Nephron progenitor cell (in vitro differentiated cells): ENCODE measurements around the gene CFAP251.

Source experiments
- DNase-seq: peaks from one replicate; pipeline ENCODE4 v3.0.0; 2021
- H3K27ac Mint-ChIP-seq: 2 replicates; pipeline ENCODE4 v1.8.0; 2021; ENCODE audit warnings: mild to moderate bottlenecking, moderate library complexity, mixed read lengths
- H3K27me3 Mint-ChIP-seq: 2 replicates; pipeline ENCODE4 v1.8.0; 2021; ENCODE audit warnings: mild to moderate bottlenecking, low read depth, mixed read lengths; ENCODE audit not compliant: poor library complexity
- H3K36me3 Mint-ChIP-seq: 2 replicates; pipeline ENCODE4 v1.8.0; 2021; ENCODE audit warnings: low read depth, mixed read lengths
- H3K4me1 Mint-ChIP-seq: 2 replicates; pipeline ENCODE4 v1.8.0; 2021; ENCODE audit warnings: mixed read lengths
- H3K4me3 Mint-ChIP-seq: 2 replicates; pipeline ENCODE4 v1.8.0; 2021; ENCODE audit warnings: mild to moderate bottlenecking, moderate library complexity, mixed read lengths
- H3K9me3 Mint-ChIP-seq: 2 replicates; pipeline ENCODE4 v1.8.0; 2021; ENCODE audit warnings: mild to moderate bottlenecking, moderate library complexity, mixed read lengths
- CTCF ChIP-seq: fragments of 200-600 bp; sonication (generic); IDR thresholded peaks from 2 replicates; pipeline ENCODE4 v1.5.0; 2021; ENCODE audit warnings: antibody characterized with exemption

Gene CFAP251

DNA sequence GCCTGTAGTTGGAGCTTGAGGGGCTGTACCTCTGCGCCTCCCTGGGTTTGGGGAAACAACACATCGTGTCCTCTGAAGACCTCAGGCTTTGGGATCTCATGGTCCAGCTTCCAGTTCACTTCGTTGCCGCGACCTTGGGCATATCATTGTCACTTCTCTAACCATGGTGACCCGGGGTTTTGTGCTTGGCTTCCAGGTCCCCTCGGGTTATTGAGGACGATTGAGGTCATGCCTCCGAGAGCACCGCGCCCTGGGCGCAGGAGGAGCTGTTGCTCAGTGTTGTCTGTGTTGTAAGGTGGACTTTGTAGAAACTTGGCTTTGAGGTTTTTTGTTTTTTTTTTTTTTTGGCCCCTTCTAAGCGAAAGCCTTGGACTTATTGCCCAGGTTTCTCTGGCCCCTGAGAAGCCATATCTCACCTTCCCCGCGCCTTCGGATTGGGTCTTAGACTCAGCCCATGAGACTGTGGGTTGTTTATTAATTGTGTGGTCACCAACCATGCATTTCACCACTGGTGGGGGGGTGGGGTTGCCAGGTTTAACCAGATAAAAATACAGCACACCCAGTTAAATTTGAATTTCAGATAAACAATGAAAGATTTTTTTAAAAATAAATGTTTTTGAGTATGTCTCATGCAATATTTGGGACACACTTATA is 105.9 kb downstream of the CFAP251 start:
- Mint-ChIP-seq H3K4me3 (peak overlapping the region; percentile 70), H3K9me3 (peaks cover 16% of the 10 kb centered on the region)

GRCh38 chr12:122026706-122027333 is 108.4 kb downstream of the CFAP251 start:
- H3K27ac Mint-ChIP-seq, result no peak overlapping the region
- TF ChIP-seq CTCF, result no peak
- no peak overlapping the region for H3K4me3 Mint-ChIP-seq
- H3K27me3 Mint-ChIP-seq, result peaks cover under 1% of the 10 kb centered on the region
- H3K36me3 Mint-ChIP-seq, result peaks cover 14% of the 10 kb centered on the region
- no peaks in the 10 kb centered on the region for H3K9me3 Mint-ChIP-seq
- DNase-seq, result no peak
- peaks cover 58% of the 10 kb centered on the region for H3K4me1 Mint-ChIP-seq

More for the DNA sequence above, 105.9 kb downstream of the CFAP251 start:
- peaks cover 11% of the 10 kb centered on the region for H3K27me3 Mint-ChIP-seq
- H3K36me3 Mint-ChIP-seq, result peaks cover 18% of the 10 kb centered on the region
- H3K27ac Mint-ChIP-seq, result no peak overlapping the region
- no peak for TF ChIP-seq CTCF
- peaks cover 49% of the 10 kb centered on the region for H3K4me1 Mint-ChIP-seq
- DNase-seq, result no peak

DNA sequence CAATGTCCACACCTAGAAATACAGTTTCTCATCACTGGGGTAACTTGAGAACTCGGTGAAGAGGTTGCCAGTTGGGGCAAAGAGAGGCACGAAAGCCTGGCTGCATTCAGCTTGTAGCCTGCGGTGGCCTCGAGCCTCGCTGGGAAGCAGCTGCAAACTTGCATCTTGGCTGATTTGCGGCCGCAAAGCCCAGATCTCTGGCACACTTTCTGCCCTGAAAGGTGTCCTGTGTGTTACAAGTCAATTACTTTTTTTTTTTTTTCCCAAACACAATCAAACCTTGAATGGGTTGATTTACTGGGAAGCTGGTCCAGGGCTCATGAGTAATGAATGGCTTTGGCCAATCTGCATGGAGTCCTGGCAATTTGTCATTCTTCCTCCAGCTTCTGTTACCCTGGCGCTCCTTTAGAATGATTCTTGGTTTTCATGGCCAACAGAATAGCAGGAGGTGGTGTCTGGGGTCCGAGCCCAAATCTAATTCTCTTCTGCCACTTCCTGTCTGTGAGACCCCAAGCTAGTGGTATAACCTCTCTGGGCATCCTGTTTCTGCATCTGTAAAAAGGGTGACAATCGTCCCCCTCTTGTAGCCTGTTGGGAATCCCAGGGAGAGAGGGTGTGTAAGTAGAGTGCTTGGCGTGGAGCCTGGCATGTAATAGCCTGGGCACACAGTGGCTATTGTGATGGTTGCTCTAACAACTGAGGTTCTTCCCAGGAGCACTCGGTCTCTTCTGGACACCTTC is 109.9 kb downstream of the CFAP251 start:
- no peaks in the 10 kb centered on the region for H3K27me3 Mint-ChIP-seq
- no peaks in the 10 kb centered on the region for H3K9me3 Mint-ChIP-seq
- peaks cover 54% of the 10 kb centered on the region for H3K4me1 Mint-ChIP-seq
- DNase-seq, result no peak
- peaks cover 19% of the 10 kb centered on the region for H3K36me3 Mint-ChIP-seq
- TF ChIP-seq CTCF, result no peak
- H3K4me3 Mint-ChIP-seq, result no peak overlapping the region
- peak overlapping the region; percentile 57 for H3K27ac Mint-ChIP-seq

GRCh38 chr12:122028905-122029560 is 110.6 kb downstream of the CFAP251 start:
- H3K4me1 Mint-ChIP-seq, result peaks cover 51% of the 10 kb centered on the region

More at GRCh38 chr12:122028905-122029560, 110.6 kb downstream of the CFAP251 start:
- no peak for DNase-seq
- Mint-ChIP-seq H3K36me3 (peaks cover 24% of the 10 kb centered on the region), H3K27me3 (no peaks in the 10 kb centered on the region), H3K27ac (peak overlapping the region; percentile 57), H3K9me3 (no peaks in the 10 kb centered on the region), H3K4me3 (no peak overlapping the region)
- TF ChIP-seq CTCF, result no peak
